ENCODE data around the gene DNAJC13. TPM values are rescaled to one million over a fixed set of nuclear protein-coding genes. Genes with fewer than 3 reads are reported as not detected.
A peak's percentile ranks its signal among the peaks of the same experiment; 100 is the strongest.
"Not testable (repeated sequence)": the region's sequence is repeated elsewhere in the genome, so short reads cannot be mapped to it uniquely, and the experiment has no call there.

The DNAJC13 gene
- polyA plus RNA-seq, 3 donors = 18.7 to 32.3 (median 20.8) TPM

GRCh38 chr3:132368962-132369361 is 48.3 kb upstream of the DNAJC13 start:
- H3K27me3 ChIP-seq (ENCODE audit: control insufficient read depth in 2 of 2, insufficient read depth in 2 of 2, low read length in 2 of 2) = no peaks in the 10 kb centered on the region
- no peak overlapping the region for H3K27ac ChIP-seq (ENCODE audit: low read depth in 1 of 2, low read length in 2 of 2)
- Mint-ChIP-seq H3K27me3 (ENCODE audit: low read depth in 3 of 3) (no peaks in the 10 kb centered on the region), H3K4me1 (no peaks in the 10 kb centered on the region), H3K9me3 (peaks cover 0 to 8% (median 3%) of the 10 kb centered on the region in 7 donors), H3K36me3 (peaks cover 61 to 78% of the 10 kb centered on the region in 2 donors), H3K4me3 (no peak overlapping the region), H3K27ac (no peak overlapping the region)
- TF ChIP-seq, protein P1, sequence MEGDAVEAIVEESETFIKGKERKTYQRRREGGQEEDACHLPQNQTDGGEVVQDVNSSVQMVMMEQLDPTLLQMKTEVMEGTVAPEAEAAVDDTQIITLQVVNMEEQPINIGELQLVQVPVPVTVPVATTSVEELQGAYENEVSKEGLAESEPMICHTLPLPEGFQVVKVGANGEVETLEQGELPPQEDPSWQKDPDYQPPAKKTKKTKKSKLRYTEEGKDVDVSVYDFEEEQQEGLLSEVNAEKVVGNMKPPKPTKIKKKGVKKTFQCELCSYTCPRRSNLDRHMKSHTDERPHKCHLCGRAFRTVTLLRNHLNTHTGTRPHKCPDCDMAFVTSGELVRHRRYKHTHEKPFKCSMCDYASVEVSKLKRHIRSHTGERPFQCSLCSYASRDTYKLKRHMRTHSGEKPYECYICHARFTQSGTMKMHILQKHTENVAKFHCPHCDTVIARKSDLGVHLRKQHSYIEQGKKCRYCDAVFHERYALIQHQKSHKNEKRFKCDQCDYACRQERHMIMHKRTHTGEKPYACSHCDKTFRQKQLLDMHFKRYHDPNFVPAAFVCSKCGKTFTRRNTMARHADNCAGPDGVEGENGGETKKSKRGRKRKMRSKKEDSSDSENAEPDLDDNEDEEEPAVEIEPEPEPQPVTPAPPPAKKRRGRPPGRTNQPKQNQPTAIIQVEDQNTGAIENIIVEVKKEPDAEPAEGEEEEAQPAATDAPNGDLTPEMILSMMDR (IDR thresholded peaks at IDR 0.05) = no peak
- no peaks in the 10 kb centered on the region for H3K79me2 ChIP-seq (ENCODE audit: insufficient read depth, low read length)
- H3K4me1 ChIP-seq (ENCODE audit: control insufficient read depth in 1 of 2, insufficient read depth in 2 of 2, low read length in 2 of 2) = no peaks in the 10 kb centered on the region
- no peak for DNase-seq
- H3K9me3 ChIP-seq (replicated peaks in 1 of 2; ENCODE audit: control insufficient read depth in 1 of 2, insufficient read depth in 1 of 2, low read length in 2 of 2) = no peaks in the 10 kb centered on the region
- H3K9ac ChIP-seq (ENCODE audit: insufficient read depth, low read length, poor library complexity, severe bottlenecking) = no peak overlapping the region
- peaks cover 52 to 72% of the 10 kb centered on the region in 2 donors for H3K36me3 ChIP-seq (replicated peaks in 1 of 2; ENCODE audit: control insufficient read depth in 1 of 2, insufficient read depth in 2 of 2, low read length in 2 of 2)
- no peak overlapping the region for H3K4me2 ChIP-seq (replicated peaks; ENCODE audit: extremely low read depth, low read length, poor library complexity, severe bottlenecking)
- no peak overlapping the region for H2AFZ ChIP-seq (ENCODE audit: insufficient read depth, low read depth, low read length, poor library complexity, severe bottlenecking)
- H4K20me1 ChIP-seq (ENCODE audit: insufficient read depth, low read length) = peaks cover 7% of the 10 kb centered on the region
- intact Hi-C loops (cut with micrococcal nuclease) = loop anchor here in 1 of 2 donors (10.0 kb wide), 1 partner anchor 96 kb away; no protein-coding TSS in a partner anchor
- no peak overlapping the region for H3K4me3 ChIP-seq (replicated peaks in 1 of 3; ENCODE audit: low read depth in 2 of 3, low read length in 3 of 3)

DNA sequence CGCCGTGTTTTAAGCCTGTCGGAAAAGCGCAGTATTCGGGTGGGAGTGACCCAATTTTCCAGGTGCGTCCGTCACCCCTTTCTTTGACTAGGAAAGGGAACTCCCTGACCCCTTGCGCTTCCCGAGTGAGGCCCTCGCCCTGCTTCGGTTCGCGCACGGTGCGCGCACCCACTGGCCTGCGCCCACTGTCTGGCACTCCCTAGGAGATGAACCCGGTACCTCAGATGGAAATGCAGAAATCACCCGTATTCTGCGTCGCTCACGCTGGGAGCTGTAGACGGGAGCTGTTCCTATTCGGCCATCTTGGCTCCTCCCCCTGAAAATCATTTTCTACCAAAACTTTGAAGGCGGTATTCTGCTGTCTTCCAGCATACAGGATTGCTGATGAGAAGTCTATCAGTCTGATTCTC is 40.4 kb upstream of the DNAJC13 start:
- H2AFZ ChIP-seq (ENCODE audit: insufficient read depth, low read depth, low read length, poor library complexity, severe bottlenecking); H3K4me1 ChIP-seq (ENCODE audit: control insufficient read depth in 1 of 2, insufficient read depth in 2 of 2, low read length in 2 of 2); H3K4me2 ChIP-seq (replicated peaks; ENCODE audit: extremely low read depth, low read length, poor library complexity, severe bottlenecking); intact Hi-C loops (cut with micrococcal nuclease); H3K9me3 Mint-ChIP-seq; H3K27me3 Mint-ChIP-seq (ENCODE audit: low read depth in 3 of 3); H3K9ac ChIP-seq (ENCODE audit: insufficient read depth, low read length, poor library complexity, severe bottlenecking); H3K4me1 Mint-ChIP-seq; H3K79me2 ChIP-seq (ENCODE audit: insufficient read depth, low read length); H3K27ac ChIP-seq (ENCODE audit: low read depth in 1 of 2, low read length in 2 of 2); DNase-seq; H3K27me3 ChIP-seq (ENCODE audit: control insufficient read depth in 2 of 2, insufficient read depth in 2 of 2, low read length in 2 of 2); H3K4me3 ChIP-seq (replicated peaks in 1 of 3; ENCODE audit: low read depth in 2 of 3, low read length in 3 of 3); H3K9me3 ChIP-seq (replicated peaks in 1 of 2; ENCODE audit: control insufficient read depth in 1 of 2, insufficient read depth in 1 of 2, low read length in 2 of 2); H3K27ac Mint-ChIP-seq: not testable (repeated sequence)
- Histone ChIP-seq H4K20me1 (ENCODE audit: insufficient read depth, low read length) (peaks cover 15% of the 10 kb centered on the region), H3K36me3 (replicated peaks in 1 of 2; ENCODE audit: control insufficient read depth in 1 of 2, insufficient read depth in 2 of 2, low read length in 2 of 2) (peaks cover 6 to 40% of the 10 kb centered on the region in 2 donors)
- Mint-ChIP-seq H3K4me3 (peak overlapping the region in 1 of 2 donors; percentile 7), H3K36me3 (peaks cover 39 to 47% of the 10 kb centered on the region in 2 donors)
- WGBS (ENCODE audit: insufficient coverage) = 94% methylated on average over 15 of the region's 25 CpGs
